LoVo (cell line): Measurements from ENCODE around the gene HABP2.

ENCODE experiments used
- DNase-seq: peaks from one replicate; pipeline ENCODE4 v3.0.0-alpha.2; 2016; ENCODE audit warnings: low spot score

Gene HABP2

GRCh38 chr10:113631684-113632367 lies 79.0 kb downstream of the HABP2 start:
- no peak for DNase-seq
